ENCODE measurements around the gene ADH4. TPM values are rescaled to one million over a fixed set of nuclear protein-coding genes. Genes with fewer than 3 reads are reported as not detected.

The ADH4 gene
- total and polyA plus RNA-seq, 2 of the 4 experiments (the other 2 are of a cell fraction) = not detected

GRCh38 chr4:99077177-99077576 is 66.9 kb downstream of the ADH4 start:
- no peak overlapping the region for H3K27ac ChIP-seq (ENCODE audit: insufficient read depth, low read length)
- H2BK15ac ChIP-seq (ENCODE audit: low read depth, low read length) = no peak overlapping the region
- no peaks in the 10 kb centered on the region for H3K9me1 ChIP-seq (ENCODE audit: insufficient read depth, low read length)
- no peak overlapping the region for H2BK5ac ChIP-seq (ENCODE audit: low read depth, low read length, poor library complexity, severe bottlenecking)
- intact Hi-C loops (cut with micrococcal nuclease) = no loop called here
- H3K4me1 ChIP-seq (ENCODE audit: control insufficient read depth, insufficient read depth, low read length) = no peaks in the 10 kb centered on the region; the same call in 1 of the 2 replicates
- H2AK5ac ChIP-seq (ENCODE audit: low read depth, low read length) = no peak overlapping the region
- no peak overlapping the region for H2AK9ac ChIP-seq (replicated peaks; ENCODE audit: low read depth, low read length, poor library complexity)
- no peak overlapping the region for H3K4me3 ChIP-seq (ENCODE audit: insufficient read depth, low read depth, low read length)
- no peak overlapping the region for H4K8ac ChIP-seq (ENCODE audit: low read depth in 2 of 2, low read length in 2 of 2)
- H4K91ac ChIP-seq (ENCODE audit: insufficient read depth, low read depth, low read length) = no peak overlapping the region
- H3K27me3 ChIP-seq (ENCODE audit: control insufficient read depth, insufficient read depth, low read length) = no peaks in the 10 kb centered on the region
- CTCF ChIA-PET = no interaction called here
- TF ChIP-seq MXI1 (IDR thresholded peaks at IDR 0.05; ENCODE audit: borderline replicate concordance, low read depth, low read length) (no peak), CTCF (conservative IDR thresholded peaks at IDR 0.05; ENCODE audit: low read depth, low read length) (no peak), POLR2A (IDR thresholded peaks at IDR 0.05; ENCODE audit: low read depth, low read length) (no peak), NFE2L2 (IDR thresholded peaks at IDR 0.05; ENCODE audit: low read depth, low read length) (no peak), MAZ (IDR thresholded peaks at IDR 0.05; ENCODE audit: borderline replicate concordance, low read depth, low read length) (no peak), BHLHE40 (IDR thresholded peaks at IDR 0.05; ENCODE audit: low read depth, low read length) (no peak), RFX5 (IDR thresholded peaks at IDR 0.05; ENCODE audit: low read depth, low read length) (no peak), FOS (IDR thresholded peaks at IDR 0.05; ENCODE audit: low read depth, low read length) (no peak), MAFK (IDR thresholded peaks at IDR 0.05; ENCODE audit: low read depth, low read length) (no peak), CHD1 (IDR thresholded peaks at IDR 0.05; ENCODE audit: low read depth, low read length) (no peak)
- TF ChIP-seq, protein P1, sequence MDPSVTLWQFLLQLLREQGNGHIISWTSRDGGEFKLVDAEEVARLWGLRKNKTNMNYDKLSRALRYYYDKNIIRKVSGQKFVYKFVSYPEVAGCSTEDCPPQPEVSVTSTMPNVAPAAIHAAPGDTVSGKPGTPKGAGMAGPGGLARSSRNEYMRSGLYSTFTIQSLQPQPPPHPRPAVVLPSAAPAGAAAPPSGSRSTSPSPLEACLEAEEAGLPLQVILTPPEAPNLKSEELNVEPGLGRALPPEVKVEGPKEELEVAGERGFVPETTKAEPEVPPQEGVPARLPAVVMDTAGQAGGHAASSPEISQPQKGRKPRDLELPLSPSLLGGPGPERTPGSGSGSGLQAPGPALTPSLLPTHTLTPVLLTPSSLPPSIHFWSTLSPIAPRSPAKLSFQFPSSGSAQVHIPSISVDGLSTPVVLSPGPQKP (IDR thresholded peaks at IDR 0.05; ENCODE audit: borderline replicate concordance, low read depth, low read length) = no peak
- no peaks in the 10 kb centered on the region for H3K9me3 ChIP-seq (ENCODE audit: control insufficient read depth, insufficient read depth, low read length)
- no peak overlapping the region for H3K23ac ChIP-seq (ENCODE audit: low read depth, low read length)
- no peak overlapping the region for H3K14ac ChIP-seq (replicated peaks; ENCODE audit: low read depth, low read length)
- H4K20me1 ChIP-seq (ENCODE audit: insufficient read depth, low read length) = peaks cover 3% of the 10 kb centered on the region; the same call in 1 of the 2 replicates
- no TSS peak for BruUV-seq (replicated peaks)
- ATAC-seq (ENCODE audit: low read depth) = no peak
- no peak overlapping the region for H3K9ac ChIP-seq (ENCODE audit: low read depth, low read length)
- in situ Hi-C loops (cut with MboI; ENCODE audit: low sequenced_read_pairs) = no loop called here
- no peak overlapping the region for H3K4ac ChIP-seq (ENCODE audit: low read depth, low read length)
- POLR2A ChIA-PET (ENCODE audit: unreplicated experiment) = no interaction called here
- no peak overlapping the region for H3K18ac ChIP-seq (ENCODE audit: low read depth, low read length)
- no peak overlapping the region for H2BK20ac ChIP-seq (ENCODE audit: low read depth, low read length)
- H4K5ac ChIP-seq (ENCODE audit: low read depth, low read length) = no peak overlapping the region
- H3K56ac ChIP-seq (ENCODE audit: extremely low read depth, insufficient read depth, low read length) = no peak overlapping the region
- WGBS, 2 experiments (ENCODE audit: extremely low coverage in 2 of 2, insufficient read length in 1 of 2) = no CpG with 5 or more reads among the region's 4 CpGs
- H2BK120ac ChIP-seq (ENCODE audit: low read depth, low read length) = no peak overlapping the region
- no peak for DNase-seq
- no peak overlapping the region for H2AFZ ChIP-seq (replicated peaks; ENCODE audit: low read length, poor library complexity)
- no peak overlapping the region for H3K4me2 ChIP-seq (ENCODE audit: low read depth, low read length)
- peaks cover 49% of the 10 kb centered on the region for H3K36me3 ChIP-seq (ENCODE audit: control insufficient read depth, insufficient read depth, low read length)
- H3K79me1 ChIP-seq (ENCODE audit: low read depth in 1 of 2, low read length in 2 of 2) = peaks cover 11 to 34% of the 10 kb centered on the region in 2 experiments
- dilution Hi-C loops (cut with HindIII; ENCODE audit: low sequenced_read_pairs, unreplicated experiment) = no loop called here

All from IMR-90 (cell line).